Activated CD4-positive, alpha-beta T cell treated with anti-CD3 and anti-CD28 coated beads, Interleukin-2, Interleukin-6, amounts not matched to agents 100 ng/mL and 50 ng/mL, durations not matched to agents 16 hours and 8 hours (primary cell): ENCODE measurements around the gene LDB3.
A peak's percentile ranks its signal among the peaks of the same experiment; 100 is the strongest.

Experiments
- DNase-seq: peaks from one replicate; pipeline ENCODE4 v3.0.0-alpha.2; 2020

LDB3 gene

GRCh38 chr10:86687750-86688149, 19.4 kb downstream of the LDB3 start:
- DNase-seq: no peak

DNA sequence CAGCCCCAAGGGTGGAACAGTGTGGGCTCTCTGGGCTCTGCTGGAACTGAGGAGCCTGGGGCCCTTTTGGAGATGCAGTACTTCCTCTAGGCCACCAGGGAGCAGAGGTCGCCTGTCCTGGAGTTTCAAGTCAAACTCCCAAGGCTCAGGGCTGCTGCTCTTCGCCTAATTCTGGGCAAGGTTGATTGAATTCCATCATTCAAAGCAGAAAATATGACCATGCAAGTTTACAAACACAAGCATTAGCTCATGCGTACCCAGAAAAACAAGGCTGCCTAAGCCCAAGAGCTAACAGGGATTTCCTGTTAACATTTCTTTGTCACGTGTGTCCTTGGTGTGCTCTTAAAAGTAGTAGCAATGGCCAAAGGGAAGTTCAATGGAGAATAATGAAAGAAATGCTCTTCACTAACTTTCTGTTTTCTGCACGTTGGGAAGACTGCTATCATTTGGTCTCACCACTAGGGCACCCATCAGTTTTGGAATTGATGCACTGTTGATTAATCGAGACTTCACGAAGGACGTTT, 20.1 kb downstream of the LDB3 start:
- DNase-seq: peak; percentile 72

- no peak for DNase-seq
Measured at GRCh38 chr10:86689146-86689545, 20.8 kb downstream of the LDB3 start.

GRCh38 chr10:86690231-86690630, 21.9 kb downstream of the LDB3 start:
- no peak for DNase-seq

- no peak for DNase-seq
Measured at GRCh38 chr10:86690657-86691084, 22.4 kb downstream of the LDB3 start.

GRCh38 chr10:86691333-86692022, 23.2 kb downstream of the LDB3 start:
- no peak for DNase-seq

GRCh38 chr10:86692023-86692514, 23.8 kb downstream of the LDB3 start:
- no peak for DNase-seq

DNA sequence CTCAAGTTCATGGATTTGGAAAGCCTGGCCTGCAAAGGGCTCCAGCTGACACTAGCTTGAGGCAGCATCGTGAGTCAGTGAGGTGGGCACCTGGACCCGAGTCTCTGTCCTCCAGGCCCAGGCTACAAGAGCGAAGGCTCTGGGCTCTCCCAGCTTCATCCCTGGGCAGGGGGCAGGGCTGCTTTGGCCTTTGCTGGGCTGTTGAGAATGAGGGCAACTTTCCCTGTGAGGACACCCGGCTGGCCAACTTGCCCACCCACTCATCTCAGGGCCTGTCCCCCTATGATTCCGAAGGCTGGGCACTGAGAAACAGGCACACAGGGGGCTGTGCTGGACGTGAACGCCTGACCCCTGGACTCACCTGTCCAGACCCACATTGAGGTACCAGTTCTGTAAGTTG, 24.4 kb downstream of the LDB3 start:
- DNase-seq: no peak

DNA sequence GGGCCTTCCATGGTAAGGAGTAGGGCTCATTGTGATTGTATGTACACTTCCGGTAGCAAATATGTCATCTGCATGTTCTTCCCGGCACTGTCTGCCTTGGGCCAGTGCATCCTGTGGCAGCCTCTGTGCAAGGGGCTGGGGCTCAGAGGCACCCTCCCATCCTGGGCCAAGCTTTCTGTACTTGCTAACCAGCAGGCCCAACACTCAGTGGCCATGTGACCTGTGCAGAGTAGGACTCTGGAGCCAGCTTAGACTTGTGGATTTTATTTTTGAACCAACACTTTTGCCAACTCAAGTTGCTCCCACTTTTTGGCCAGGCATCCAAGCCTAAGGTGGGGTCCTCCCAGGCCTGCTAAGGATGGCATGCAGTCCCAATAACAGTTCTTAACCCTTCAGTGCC, 25.0 kb downstream of the LDB3 start:
- DNase-seq: no peak

DNA sequence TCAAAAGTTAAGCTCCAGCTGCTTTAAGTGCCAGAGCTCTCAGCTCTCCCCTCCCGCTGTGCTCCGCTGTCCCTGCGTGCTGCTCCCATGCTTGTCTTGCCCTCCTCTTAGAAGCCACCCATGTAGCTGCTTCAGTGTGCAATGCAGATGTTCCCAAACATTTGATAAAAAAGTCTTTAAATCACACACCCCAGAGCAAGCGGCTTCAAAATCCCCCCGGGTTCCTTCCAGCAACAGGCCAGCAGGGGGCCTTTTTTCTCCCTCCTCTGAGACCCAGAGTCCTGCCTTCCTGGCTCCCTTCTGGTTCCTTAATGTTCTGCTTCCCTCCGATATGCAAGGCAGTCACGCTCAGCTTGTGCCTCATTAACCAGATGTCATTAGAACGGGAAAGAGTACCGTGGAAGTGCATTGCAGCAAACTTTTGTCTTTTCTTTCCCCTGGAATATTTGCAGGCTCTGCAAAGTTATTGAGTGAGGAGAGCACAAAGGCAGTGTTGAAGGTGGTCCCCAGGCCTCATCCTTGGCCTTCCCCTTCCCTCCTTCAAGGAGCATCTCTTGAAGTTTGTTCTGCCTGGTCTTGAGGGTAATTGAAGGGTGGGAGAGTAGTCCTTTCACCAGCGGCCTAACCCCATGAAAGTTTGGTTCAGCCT, 25.5 kb downstream of the LDB3 start:
- peak; percentile 43 for DNase-seq

- no peak for DNase-seq
Measured at GRCh38 chr10:86698207-86698940, 30.1 kb downstream of the LDB3 start.

GRCh38 chr10:86699125-86699524, 30.8 kb downstream of the LDB3 start:
- no peak for DNase-seq

- DNase-seq: no peak
Measured at GRCh38 chr10:86699541-86699940, 31.2 kb downstream of the LDB3 start.

DNA sequence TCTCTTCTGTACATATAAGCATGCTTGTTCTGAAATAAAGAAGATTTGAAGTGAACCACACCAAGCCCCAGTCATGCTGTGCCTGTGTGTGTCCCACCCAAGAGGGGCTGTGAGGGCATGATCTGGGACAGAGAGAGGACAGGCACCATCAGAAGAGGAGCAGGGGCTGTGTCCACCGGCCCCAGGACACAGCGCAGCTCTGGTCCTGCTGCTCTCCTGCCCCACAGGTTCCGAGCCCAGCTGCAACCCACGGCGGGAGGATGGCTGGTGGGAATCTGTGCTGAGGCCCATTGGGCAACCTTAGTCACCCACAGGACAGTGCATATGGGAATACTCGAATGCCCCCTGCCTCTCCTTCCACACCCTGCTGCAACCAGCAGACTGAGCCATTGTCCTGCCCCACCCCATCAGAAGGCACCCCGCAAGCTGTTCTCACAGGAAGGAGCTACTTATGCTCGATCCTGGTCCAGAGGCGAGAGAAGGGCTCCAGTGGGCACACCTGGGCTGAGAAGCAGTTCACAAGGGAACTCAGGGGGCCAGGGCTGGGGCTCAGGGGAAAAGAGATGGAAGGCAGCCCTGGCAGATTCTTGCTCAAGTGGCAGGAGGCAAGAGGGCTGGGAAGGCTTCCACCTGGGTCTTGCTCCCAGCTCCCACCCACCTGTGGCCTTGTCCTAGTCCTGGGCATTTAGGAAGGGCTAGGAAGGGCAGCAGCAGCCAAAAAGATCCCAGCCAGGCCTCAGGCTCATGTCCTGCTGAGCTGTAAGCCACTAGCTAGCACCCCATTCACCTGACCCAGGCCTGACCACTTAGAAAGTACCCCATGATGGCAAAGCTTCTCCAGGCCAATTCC, 31.9 kb downstream of the LDB3 start:
- DNase-seq: no peak

GRCh38 chr10:86700851-86701617, 32.7 kb downstream of the LDB3 start:
- DNase-seq: no peak

GRCh38 chr10:86703176-86703575, 34.9 kb downstream of the LDB3 start:
- no peak for DNase-seq

GRCh38 chr10:86705139-86705538, 36.8 kb downstream of the LDB3 start:
- DNase-seq: no peak

- no peak for DNase-seq
Measured at GRCh38 chr10:86705905-86706304, 37.6 kb downstream of the LDB3 start.

- no peak for DNase-seq
Measured at GRCh38 chr10:86706401-86706841, 38.1 kb downstream of the LDB3 start.

GRCh38 chr10:86706977-86707376, 38.7 kb downstream of the LDB3 start:
- no peak for DNase-seq

GRCh38 chr10:86707505-86707904, 39.2 kb downstream of the LDB3 start:
- no peak for DNase-seq
